Cardiac septum (tissue), 1 donor: ENCODE data around the gene IL1RAPL1. TPM values are rescaled to one million over a fixed set of nuclear protein-coding genes. Genes with fewer than 3 reads are reported as not detected.

Experiments
- DNase-seq: peaks from one replicate; pipeline ENCODE4 v3.0.0-alpha.2; 2020; ENCODE audit warnings: low spot score
- intact Hi-C: fragments of 100-400 bp; cut with DNase I; formaldehyde crosslinking; loops from one replicate; pipeline ENCODE4 v1.14.0; 2022
- long read RNA-seq: library from polyadenylated mRNA; unstranded; transcript quantifications from one replicate; pipeline ENCODE4 v2.0.0, GENCODE V29; 2021
- total RNA-seq: library from RNA; stranded (reverse); fragmentation: NEBNext Ultra II Directional; extraction: Animal tissue kit (Norgen Biotek cat#: 25700); gene quantifications from one replicate; pipeline ENCODE4 v1.2.1, GENCODE V29; 2021
- donor health status: DM: no; HTN: no; CAD: no.

The IL1RAPL1 gene
- 0.73 TPM for total RNA-seq
- long read RNA-seq = 0 reads

DNA sequence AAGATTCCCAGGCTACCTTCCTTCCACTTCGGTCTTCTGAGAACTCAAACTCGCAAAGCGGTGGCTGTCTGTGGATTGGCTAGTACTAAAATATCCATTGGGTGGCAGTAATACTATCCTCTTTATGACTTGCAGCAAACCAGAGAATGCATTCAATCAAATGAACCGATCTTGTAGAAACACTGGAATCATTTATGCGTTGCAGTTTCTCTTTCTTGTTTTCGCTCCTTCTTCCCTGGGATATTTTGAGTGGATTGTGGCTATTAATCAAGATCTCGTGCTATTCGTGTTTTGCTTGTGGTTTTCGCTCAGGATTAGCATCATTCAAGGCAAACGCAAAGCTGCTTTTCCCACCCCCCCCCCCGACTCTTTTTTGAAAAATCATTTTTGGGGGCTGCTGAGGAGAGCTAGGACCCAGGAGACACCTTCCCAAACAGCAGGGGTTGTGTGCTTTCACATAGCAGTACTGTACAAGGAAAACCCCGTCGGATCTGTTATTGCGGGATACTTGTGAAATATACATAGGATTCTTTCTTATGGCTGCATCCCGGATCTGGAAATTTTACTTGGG lies at the start of gene IL1RAPL1:
Gene IL1RAPL1 (plus strand): TSS at position 466 of the 571 bp plus-strand sequence.
- intact Hi-C loops = loop anchor here (5.0 kb wide), 1 partner anchor 500 kb away; no protein-coding TSS in a partner anchor
- no peak for DNase-seq

GRCh38 chrX:28542791-28543190 lies 44.5 kb upstream of the IL1RAPL1 start:
- no peak for DNase-seq
- intact Hi-C loops = no loop called here

- intact Hi-C loops = no loop called here
- DNase-seq = no peak
These were observed 37.4 kb upstream of the IL1RAPL1 start for GRCh38 chrX:28549838-28550237.

- DNase-seq = no peak
- intact Hi-C loops = no loop called here
These were observed 36.8 kb upstream of the IL1RAPL1 start for GRCh38 chrX:28550331-28550872.

GRCh38 chrX:28552322-28552721 lies 34.9 kb upstream of the IL1RAPL1 start:
- DNase-seq = no peak
- intact Hi-C loops = no loop called here

- DNase-seq = no peak
- intact Hi-C loops = no loop called here
These were observed 34.1 kb upstream of the IL1RAPL1 start for GRCh38 chrX:28552882-28553829.

DNA sequence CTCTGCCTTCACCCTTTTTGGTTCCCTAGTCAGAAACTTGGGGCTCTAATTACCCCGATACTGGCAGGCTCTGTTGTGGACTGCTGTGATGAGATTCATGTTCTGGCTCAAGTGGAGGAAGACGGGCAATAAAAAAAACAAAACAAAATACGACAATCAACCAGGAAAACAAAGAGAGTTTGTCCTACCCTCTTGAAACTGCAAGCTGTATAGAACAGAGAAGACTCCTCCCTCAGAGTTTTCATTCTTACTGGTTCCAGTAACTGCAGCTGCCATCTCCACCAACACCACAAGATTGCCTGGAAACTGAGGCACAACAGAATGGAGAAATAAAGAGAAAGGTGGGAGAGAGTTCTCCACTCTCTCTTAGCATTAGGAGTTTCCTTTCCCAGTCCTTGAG lies 11.1 kb upstream of the IL1RAPL1 start:
- intact Hi-C loops = no loop called here
- DNase-seq = no peak

- DNase-seq = no peak
- intact Hi-C loops = no loop called here
These were observed 5.7 kb upstream of the IL1RAPL1 start for GRCh38 chrX:28581522-28581921.

DNA sequence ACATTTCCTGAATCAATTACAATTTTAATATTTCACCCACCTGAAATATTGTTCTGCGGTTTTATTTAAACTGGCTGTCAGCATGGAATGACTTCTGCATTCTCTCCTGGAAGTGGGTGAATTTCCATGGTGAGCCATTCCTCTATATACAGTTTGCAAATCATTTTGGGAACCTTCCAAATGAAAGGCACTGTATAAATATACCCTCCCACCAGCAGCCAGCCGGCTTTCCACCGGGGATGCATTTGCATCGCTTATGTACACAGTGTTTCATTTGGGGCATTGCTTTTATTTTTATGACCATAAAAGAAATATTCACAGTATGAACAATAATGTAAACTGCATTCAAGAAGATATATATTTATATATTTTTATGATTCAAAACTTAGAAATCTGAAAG lies 4.7 kb upstream of the IL1RAPL1 start:
- no peak for DNase-seq
- intact Hi-C loops = no loop called here

DNA sequence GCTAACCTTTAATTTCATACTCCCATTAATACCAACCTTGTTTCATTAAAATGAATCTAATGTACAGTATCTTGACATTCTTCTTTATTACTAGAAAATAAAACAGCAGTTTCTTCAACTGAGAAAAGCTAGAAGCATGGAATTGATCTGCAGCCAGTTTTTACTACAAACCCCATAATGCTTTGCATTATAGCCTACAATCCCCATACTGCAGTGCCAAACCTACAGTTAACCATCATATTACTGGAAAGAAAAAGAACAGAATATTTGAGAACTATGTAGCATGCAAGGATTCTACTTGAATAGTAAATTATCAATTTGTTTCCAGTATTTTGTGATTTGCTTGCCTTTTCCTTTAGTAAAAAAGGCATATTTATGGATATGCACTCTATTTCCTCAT lies 3.2 kb upstream of the IL1RAPL1 start:
- no peak for DNase-seq
- intact Hi-C loops = no loop called here

DNA sequence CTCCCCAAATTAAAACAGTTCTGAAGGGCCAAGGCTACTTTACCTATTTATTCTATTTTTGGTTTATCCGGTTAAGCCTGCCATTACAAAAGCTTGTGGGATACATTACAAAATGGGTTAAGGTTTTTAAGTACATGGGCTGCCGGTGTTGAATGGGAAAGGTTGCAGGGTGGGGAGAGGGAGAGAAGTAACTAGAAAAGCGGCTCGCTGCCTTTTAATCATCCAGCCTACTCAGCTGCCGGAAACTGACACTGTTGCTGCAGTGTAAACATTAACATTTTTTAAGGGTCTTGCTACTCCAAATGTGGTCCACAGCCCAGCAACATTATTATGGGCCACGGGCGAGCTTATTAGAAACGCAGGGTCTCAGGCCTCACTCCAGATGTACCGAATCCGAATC lies 1.5 kb upstream of the IL1RAPL1 start:
- intact Hi-C loops = loop anchor here (5.0 kb wide), 1 partner anchor 502 kb away; no protein-coding TSS in a partner anchor
- DNase-seq = no peak

DNA sequence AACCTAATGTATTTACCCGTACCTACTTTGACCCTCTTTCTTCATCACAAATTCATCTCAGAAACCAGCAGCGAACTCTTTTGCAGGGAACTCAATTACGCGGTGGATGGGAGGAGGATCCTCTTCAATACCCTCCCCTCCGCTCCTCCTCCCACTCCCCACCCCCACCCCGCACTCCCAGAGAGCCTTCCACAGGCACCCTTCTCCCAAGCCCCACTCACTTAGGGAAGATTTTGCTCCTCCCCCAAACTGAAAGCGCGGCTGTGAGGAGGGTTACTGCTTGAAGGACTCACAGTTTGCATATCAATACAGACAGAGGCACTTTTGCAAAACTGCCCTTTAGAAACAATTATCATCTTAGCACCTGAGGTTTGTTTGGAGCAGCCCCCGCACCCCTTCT lies 960 bp upstream of the IL1RAPL1 start:
- no peak for DNase-seq

DNA sequence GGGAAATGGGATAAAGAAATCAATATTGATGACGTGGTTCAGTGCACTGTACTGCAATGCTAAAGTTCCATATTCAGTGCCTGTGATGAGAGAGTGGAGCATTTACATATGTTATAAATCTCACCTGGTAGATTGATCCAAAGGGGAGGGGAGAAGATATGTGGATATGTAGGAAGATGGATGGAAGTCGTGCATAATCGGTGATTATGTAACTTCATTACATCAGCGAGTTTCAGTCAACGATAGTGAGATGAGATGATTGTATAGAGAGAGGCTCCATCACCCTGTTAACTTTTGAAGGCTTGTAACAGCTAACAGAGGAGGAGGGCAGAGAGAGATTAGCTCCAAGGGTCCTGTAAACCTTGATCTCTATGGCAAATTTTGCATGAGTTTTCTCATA lies 1.8 kb downstream of the IL1RAPL1 start:
- no peak for DNase-seq
- intact Hi-C loops = loop anchor here (5.0 kb wide), 1 partner anchor 498 kb away; no protein-coding TSS in a partner anchor

More for the DNA sequence above, 960 bp upstream of the IL1RAPL1 start:
- intact Hi-C loops = loop anchor here (5.0 kb wide), 1 partner anchor 501 kb away; no protein-coding TSS in a partner anchor

GRCh38 chrX:28590396-28590795 lies 3.1 kb downstream of the IL1RAPL1 start:
- no peak for DNase-seq
- intact Hi-C loops = no loop called here

DNA sequence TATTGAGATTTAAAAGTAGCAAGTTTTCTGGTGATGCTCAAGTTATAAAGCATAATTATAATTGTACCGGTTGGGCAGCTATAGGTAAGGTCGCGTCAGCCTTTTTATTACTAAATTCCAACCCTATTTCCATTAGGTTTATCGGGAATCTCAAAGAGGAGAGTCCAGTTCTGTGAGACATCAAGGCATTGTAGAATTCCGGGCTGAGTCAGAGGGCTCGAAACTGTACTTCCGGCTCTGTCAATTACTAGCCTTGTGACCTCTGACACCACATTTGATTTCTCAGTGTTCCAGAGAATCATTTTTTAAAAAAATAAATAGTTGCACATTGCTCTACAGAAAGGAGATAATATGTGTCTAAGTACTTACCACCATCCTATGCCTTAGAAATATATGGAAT lies 4.3 kb downstream of the IL1RAPL1 start:
- intact Hi-C loops = no loop called here
- DNase-seq = no peak

DNA sequence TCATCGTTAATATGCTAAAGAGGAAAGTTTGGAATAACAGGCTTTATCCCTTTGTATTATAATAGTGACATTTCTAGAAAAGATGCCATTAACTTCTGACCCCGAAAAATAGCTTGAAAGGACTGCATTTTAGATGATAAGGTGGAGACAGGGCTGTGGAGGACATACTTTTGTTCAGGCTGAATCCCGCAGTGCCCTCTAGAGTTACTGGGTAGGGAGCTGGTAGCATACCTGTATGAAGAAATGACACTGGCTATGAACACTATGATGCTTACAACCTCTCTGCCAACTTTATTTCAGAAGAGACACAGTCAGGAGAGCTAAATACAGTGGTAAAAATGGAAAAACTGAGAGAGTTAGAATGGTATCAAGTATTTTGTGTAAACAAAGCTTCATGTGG lies 8.1 kb downstream of the IL1RAPL1 start:
- intact Hi-C loops = no loop called here
- no peak for DNase-seq

DNA sequence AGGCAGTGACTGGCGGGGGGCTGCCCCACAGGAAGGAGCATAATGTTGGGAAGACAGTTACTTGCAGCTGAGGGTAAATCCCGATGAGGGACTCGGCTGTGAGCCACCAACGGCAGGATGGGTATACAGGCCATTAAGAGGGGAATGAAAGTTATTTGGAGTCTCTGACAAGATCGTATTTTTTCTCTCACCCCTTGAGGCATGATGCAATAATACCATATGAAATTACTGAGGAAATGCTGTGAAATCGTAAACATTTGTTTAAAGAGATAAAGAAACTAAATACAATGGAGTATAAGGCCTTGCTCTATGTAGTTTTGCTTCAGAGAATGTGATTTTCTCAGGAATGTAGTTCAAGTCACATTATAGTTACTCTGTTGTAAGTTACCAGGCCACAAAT lies 12.7 kb downstream of the IL1RAPL1 start:
- intact Hi-C loops = no loop called here
- no peak for DNase-seq

GRCh38 chrX:28609003-28609402 lies 21.8 kb downstream of the IL1RAPL1 start:
- no peak for DNase-seq
- intact Hi-C loops = no loop called here

- DNase-seq = no peak
- intact Hi-C loops = no loop called here
These were observed 22.8 kb downstream of the IL1RAPL1 start for GRCh38 chrX:28609917-28610613.

- intact Hi-C loops = no loop called here
- DNase-seq = no peak
These were observed 23.5 kb downstream of the IL1RAPL1 start for GRCh38 chrX:28610746-28611145.
